ENCODE data around the gene DYNC1I2.
"Not testable (repeated sequence)": the region's sequence is repeated elsewhere in the genome, so short reads cannot be mapped to it uniquely, and the experiment has no call there.

The DYNC1I2 gene

GRCh38 chr2:171718720-171719119 lies 31.5 kb downstream of the DYNC1I2 start:
- DNase-seq, result no peak

GRCh38 chr2:171719660-171720059 lies 32.4 kb downstream of the DYNC1I2 start:
- no peak for DNase-seq

GRCh38 chr2:171723716-171724683 lies 36.7 kb downstream of the DYNC1I2 start:
- DNase-seq, result no peak

- DNase-seq, result no peak
These were observed 39.7 kb downstream of the DYNC1I2 start for GRCh38 chr2:171726847-171727450.

- no peak for DNase-seq
These were observed 42.0 kb downstream of the DYNC1I2 start for GRCh38 chr2:171728989-171729951.

- no peak for DNase-seq
These were observed 42.7 kb downstream of the DYNC1I2 start for GRCh38 chr2:171729952-171730317.

GRCh38 chr2:171735991-171736710 lies 48.9 kb downstream of the DYNC1I2 start:
- no peak for DNase-seq

- DNase-seq, result no peak
These were observed 53.9 kb downstream of the DYNC1I2 start for GRCh38 chr2:171741189-171741588.

- DNase-seq, result no peak
These were observed 55.5 kb downstream of the DYNC1I2 start for GRCh38 chr2:171742760-171743159.

GRCh38 chr2:171745141-171745540 lies 57.9 kb downstream of the DYNC1I2 start:
- DNase-seq, result no peak

- DNase-seq, result no peak
These were observed 58.5 kb downstream of the DYNC1I2 start for GRCh38 chr2:171745806-171746205.

GRCh38 chr2:171747371-171747770 lies 60.1 kb downstream of the DYNC1I2 start:
- DNase-seq, result no peak

- no peak for DNase-seq
These were observed 67.1 kb downstream of the DYNC1I2 start for GRCh38 chr2:171754254-171754939.

GRCh38 chr2:171758762-171759161 lies 71.5 kb downstream of the DYNC1I2 start:
- DNase-seq, result not testable (repeated sequence)

- DNase-seq, result not testable (repeated sequence)
These were observed 73.9 kb downstream of the DYNC1I2 start for GRCh38 chr2:171761176-171761575.

GRCh38 chr2:171762879-171763573 lies 75.8 kb downstream of the DYNC1I2 start:
- no peak for DNase-seq

- DNase-seq, result no peak
These were observed 76.3 kb downstream of the DYNC1I2 start for GRCh38 chr2:171763602-171764001.

- no peak for DNase-seq
These were observed 84.2 kb downstream of the DYNC1I2 start for GRCh38 chr2:171771463-171771862.

GRCh38 chr2:171772373-171772772 lies 85.1 kb downstream of the DYNC1I2 start:
- DNase-seq, result no peak

- DNase-seq, result not testable (repeated sequence)
These were observed 87.3 kb downstream of the DYNC1I2 start for GRCh38 chr2:171774581-171774980.

GRCh38 chr2:171778515-171778914 lies 91.2 kb downstream of the DYNC1I2 start:
- DNase-seq, result no peak
